Measurements from ENCODE around the gene ARRDC1.
"Not testable (repeated sequence)": the region's sequence is repeated elsewhere in the genome, so short reads cannot be mapped to it uniquely, and the experiment has no call there.

ARRDC1 gene

GRCh38 chr9:137614631-137615386 lies 9.3 kb downstream of the ARRDC1 start:
- no peak for DNase-seq

- no peak for DNase-seq
Measured at GRCh38 chr9:137615387-137615871, 9.9 kb downstream of the ARRDC1 start.

- peak; percentile 69 for DNase-seq
Measured at GRCh38 chr9:137618105-137619067, 12.9 kb downstream of the ARRDC1 start, which contains the start of gene EHMT1. EHMT1 (plus strand) TSS chr9:137619005; CDS start chr9:137619029, 24 bp downstream.

GRCh38 chr9:137619240-137620047 lies 14.0 kb downstream of the ARRDC1 start:
- DNase-seq, result no peak

GRCh38 chr9:137620048-137620405 lies 14.5 kb downstream of the ARRDC1 start:
- DNase-seq, result no peak

GRCh38 chr9:137620581-137620980 lies 15.1 kb downstream of the ARRDC1 start:
- DNase-seq, result no peak

- DNase-seq, result no peak
Measured at GRCh38 chr9:137621131-137621757, 15.8 kb downstream of the ARRDC1 start.

- not testable (repeated sequence) for DNase-seq
Measured at GRCh38 chr9:137622211-137622610, 16.7 kb downstream of the ARRDC1 start.

- DNase-seq, result no peak
Measured at GRCh38 chr9:137626464-137626863, 21.0 kb downstream of the ARRDC1 start.

GRCh38 chr9:137627406-137627805 lies 21.9 kb downstream of the ARRDC1 start:
- not testable (repeated sequence) for DNase-seq

GRCh38 chr9:137630126-137630525 lies 24.6 kb downstream of the ARRDC1 start:
- DNase-seq, result no peak

- no peak for DNase-seq
Measured at GRCh38 chr9:137630679-137631078, 25.2 kb downstream of the ARRDC1 start.

GRCh38 chr9:137631345-137632229 lies 26.1 kb downstream of the ARRDC1 start:
- no peak for DNase-seq

GRCh38 chr9:137632230-137633161 lies 27.0 kb downstream of the ARRDC1 start:
- DNase-seq, result no peak

- DNase-seq, result no peak
Measured at GRCh38 chr9:137634016-137634415, 28.5 kb downstream of the ARRDC1 start.

- no peak for DNase-seq
Measured at GRCh38 chr9:137638680-137639079, 33.2 kb downstream of the ARRDC1 start.

GRCh38 chr9:137639303-137640051 lies 34.0 kb downstream of the ARRDC1 start:
- no peak for DNase-seq

- no peak for DNase-seq
Measured at GRCh38 chr9:137640862-137641261, 35.4 kb downstream of the ARRDC1 start.

GRCh38 chr9:137642118-137642601 lies 36.7 kb downstream of the ARRDC1 start:
- DNase-seq, result no peak
